Stimulated activated CD4-positive, alpha-beta T cell treated with anti-CD3 and anti-CD28 coated beads, Interleukin-15, amount 100 ng/mL, for 48 hours (primary cell): ENCODE results near the gene FTH1.
"Not testable (repeated sequence)": the region's sequence is repeated elsewhere in the genome, so short reads cannot be mapped to it uniquely, and the experiment has no call there.

Source experiments
- DNase-seq, 2 donors: peaks; one replicate each; pipeline ENCODE4 v3.0.0-alpha.2; 2020; ENCODE audit warnings: low read depth in 2 of 2

FTH1 gene

GRCh38 chr11:61967116-61967923, at the start of gene FTH1:
FTH1 (minus strand) TSS chr11:61967634; CDS start chr11:61967425, 209 bp downstream.
- peak; percentile 72 to 86 for DNase-seq

- DNase-seq: no peak
Observed at GRCh38 chr11:62015615-62016014, 48.2 kb upstream of the FTH1 start.

GRCh38 chr11:62013537-62014476, 46.4 kb upstream of the FTH1 start:
- no peak for DNase-seq

- no peak for DNase-seq
Observed at GRCh38 chr11:62012832-62013461, 45.5 kb upstream of the FTH1 start.

GRCh38 chr11:62012451-62012831, 45.0 kb upstream of the FTH1 start:
- DNase-seq: no peak

- no peak for DNase-seq
Observed at GRCh38 chr11:62011881-62012280, 44.4 kb upstream of the FTH1 start.

- DNase-seq: no peak
Observed at GRCh38 chr11:62010935-62011528, 43.6 kb upstream of the FTH1 start.

GRCh38 chr11:62008193-62008592, 40.8 kb upstream of the FTH1 start:
- DNase-seq: no peak

- DNase-seq: no peak
Observed at GRCh38 chr11:62004473-62004872, 37.0 kb upstream of the FTH1 start.

- DNase-seq: not testable (repeated sequence)
Observed at GRCh38 chr11:62002283-62002682, 34.8 kb upstream of the FTH1 start.

GRCh38 chr11:62001450-62002191, 34.2 kb upstream of the FTH1 start:
- no peak for DNase-seq

GRCh38 chr11:62000539-62001446, 33.4 kb upstream of the FTH1 start:
- no peak for DNase-seq

GRCh38 chr11:61999141-61999975, 31.9 kb upstream of the FTH1 start:
- no peak for DNase-seq

- DNase-seq: no peak
Observed at GRCh38 chr11:61996933-61997332, 29.5 kb upstream of the FTH1 start.

GRCh38 chr11:61994981-61995380, 27.5 kb upstream of the FTH1 start:
- no peak for DNase-seq

- DNase-seq: no peak
Observed at GRCh38 chr11:61985869-61986268, 18.4 kb upstream of the FTH1 start.

GRCh38 chr11:61983419-61983818, 16.0 kb upstream of the FTH1 start:
- DNase-seq: no peak

GRCh38 chr11:61980783-61981541, 13.5 kb upstream of the FTH1 start:
- DNase-seq: no peak
